Lower lobe of right lung (tissue), 2 donors: Measurements from ENCODE around the gene GRAMD2A. TPM values are rescaled to one million over a fixed set of nuclear protein-coding genes. Genes with fewer than 3 reads are reported as not detected.
A peak's percentile ranks its signal among the peaks of the same experiment; 100 is the strongest.

Source experiments
- ATAC-seq, 2 donors: fragments of 200-7000 bp; cut with Tn5 transposase; one replicate each; pipeline ENCODE4 v1.9.1; 2020 to 2022; ENCODE audit warnings: mild to moderate bottlenecking in 2 of 2, moderate library complexity in 2 of 2
- DNase-seq: peaks from one replicate; pipeline ENCODE4 v3.0.0-alpha.2; 2020
- H3K27ac ChIP-seq: fragments of 200-600 bp; one replicate; pipeline ENCODE4 v1.8.0; 2022
- H3K27me3 ChIP-seq: fragments of 200-600 bp; one replicate; pipeline ENCODE4 v1.8.0; 2022; ENCODE audit warnings: low read depth
- H3K36me3 ChIP-seq: fragments of 200-600 bp; one replicate; pipeline ENCODE4 v1.8.0; 2022; ENCODE audit warnings: mild to moderate bottlenecking
- H3K4me1 ChIP-seq: fragments of 200-600 bp; one replicate; pipeline ENCODE4 v1.8.0; 2022
- H3K4me3 ChIP-seq: fragments of 200-600 bp; one replicate; pipeline ENCODE4 v1.8.0; 2022; ENCODE audit warnings: mild to moderate bottlenecking
- H3K9me3 ChIP-seq: fragments of 200-600 bp; one replicate; pipeline ENCODE4 v1.8.0; 2022
- CTCF ChIP-seq: fragments of 200-600 bp; IDR thresholded peaks from one replicate; pipeline ENCODE4 v1.8.0; 2022; ENCODE audit warnings: antibody characterized with exemption, mild to moderate bottlenecking
- intact Hi-C: fragments of 100-400 bp; cut with DNase I; formaldehyde crosslinking; loops from one replicate; pipeline ENCODE4 v1.11.0; 2022
- total RNA-seq: library from RNA; stranded (reverse); fragmentation: NEBNext Ultra II Directional; extraction: Animal tissue kit (Norgen Biotek cat#: 25700); gene quantifications from one replicate; pipeline ENCODE4 v1.2.1, GENCODE V29; 2021
- donor health status: DM: no; HTN: yes; CAD: no; lungs with severe emphysema.

GRAMD2A gene
- total RNA-seq, 1 donor from 2014 or later: 29.3 TPM

DNA sequence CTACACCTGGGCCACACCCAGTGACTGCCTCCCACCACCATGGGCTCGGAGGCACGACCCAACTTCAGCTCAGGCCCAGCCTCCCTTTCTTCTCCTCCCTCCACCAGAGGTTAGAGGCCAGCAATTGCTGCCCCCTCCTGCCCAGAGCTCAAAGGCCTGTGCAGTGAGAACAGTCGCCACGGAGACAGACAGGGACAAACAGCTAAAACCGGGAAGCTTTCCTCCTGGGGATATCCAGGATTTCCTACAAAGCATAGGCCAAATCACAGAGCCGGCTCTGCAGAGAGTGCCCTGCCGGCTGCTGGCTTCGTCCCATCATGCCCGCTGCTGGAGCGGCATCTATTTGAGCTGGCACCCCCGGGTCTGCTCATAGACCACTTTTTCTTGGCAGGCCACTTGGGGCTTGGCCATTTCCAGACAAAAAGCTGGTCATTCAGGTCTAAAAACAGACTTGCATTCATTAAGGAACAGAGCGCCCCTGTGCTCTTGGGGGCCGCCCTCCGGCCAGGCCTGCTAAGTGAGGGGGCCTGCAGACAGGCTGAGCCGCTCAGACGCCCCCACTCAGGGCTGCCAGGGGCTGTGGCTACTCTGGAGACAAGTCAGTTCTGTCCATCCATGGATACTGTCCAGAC lies 17.5 kb downstream of the GRAMD2A start:
- Histone ChIP-seq H3K27me3 (peaks cover 11% of the 10 kb centered on the region), H3K4me1 (peaks cover 39% of the 10 kb centered on the region), H3K36me3 (no peaks in the 10 kb centered on the region), H3K27ac (peak overlapping the region; percentile 38), H3K4me3 (no peak overlapping the region), H3K9me3 (no peaks in the 10 kb centered on the region)
- ATAC-seq: peak in 1 of 2 donors; percentile 13
- no peak for DNase-seq
- intact Hi-C loops: no loop called here
- no peak for TF ChIP-seq CTCF

GRCh38 chr15:72178976-72179585 lies 18.5 kb downstream of the GRAMD2A start:
- DNase-seq (no peak), ATAC-seq (no peak)
- Histone ChIP-seq H3K27ac (peak overlapping the region; percentile 38), H3K27me3 (peaks cover 6% of the 10 kb centered on the region), H3K36me3 (no peaks in the 10 kb centered on the region), H3K9me3 (no peaks in the 10 kb centered on the region), H3K4me1 (peaks cover 33% of the 10 kb centered on the region), H3K4me3 (no peak overlapping the region)
- intact Hi-C loops: no loop called here
- no peak for TF ChIP-seq CTCF

- Histone ChIP-seq H3K27me3 (no peaks in the 10 kb centered on the region), H3K36me3 (no peaks in the 10 kb centered on the region), H3K9me3 (no peaks in the 10 kb centered on the region), H3K27ac (no peak overlapping the region), H3K4me1 (peaks cover 16% of the 10 kb centered on the region), H3K4me3 (no peak overlapping the region)
- TF ChIP-seq CTCF: no peak
- intact Hi-C loops: no loop called here
- ATAC-seq: no peak
- DNase-seq: no peak
Measured at GRCh38 chr15:72176743-72177142, 20.8 kb downstream of the GRAMD2A start.

GRCh38 chr15:72176159-72176558 lies 21.4 kb downstream of the GRAMD2A start:
- H3K4me1 ChIP-seq: peaks cover 14% of the 10 kb centered on the region
- no peak overlapping the region for H3K4me3 ChIP-seq
- H3K27ac ChIP-seq: no peak overlapping the region
- H3K9me3 ChIP-seq: no peaks in the 10 kb centered on the region
- intact Hi-C loops: no loop called here
- no peaks in the 10 kb centered on the region for H3K27me3 ChIP-seq
- DNase-seq (no peak), ATAC-seq (peak in 1 of 2 donors; percentile 5)
- H3K36me3 ChIP-seq: no peaks in the 10 kb centered on the region
- TF ChIP-seq CTCF: no peak

DNA sequence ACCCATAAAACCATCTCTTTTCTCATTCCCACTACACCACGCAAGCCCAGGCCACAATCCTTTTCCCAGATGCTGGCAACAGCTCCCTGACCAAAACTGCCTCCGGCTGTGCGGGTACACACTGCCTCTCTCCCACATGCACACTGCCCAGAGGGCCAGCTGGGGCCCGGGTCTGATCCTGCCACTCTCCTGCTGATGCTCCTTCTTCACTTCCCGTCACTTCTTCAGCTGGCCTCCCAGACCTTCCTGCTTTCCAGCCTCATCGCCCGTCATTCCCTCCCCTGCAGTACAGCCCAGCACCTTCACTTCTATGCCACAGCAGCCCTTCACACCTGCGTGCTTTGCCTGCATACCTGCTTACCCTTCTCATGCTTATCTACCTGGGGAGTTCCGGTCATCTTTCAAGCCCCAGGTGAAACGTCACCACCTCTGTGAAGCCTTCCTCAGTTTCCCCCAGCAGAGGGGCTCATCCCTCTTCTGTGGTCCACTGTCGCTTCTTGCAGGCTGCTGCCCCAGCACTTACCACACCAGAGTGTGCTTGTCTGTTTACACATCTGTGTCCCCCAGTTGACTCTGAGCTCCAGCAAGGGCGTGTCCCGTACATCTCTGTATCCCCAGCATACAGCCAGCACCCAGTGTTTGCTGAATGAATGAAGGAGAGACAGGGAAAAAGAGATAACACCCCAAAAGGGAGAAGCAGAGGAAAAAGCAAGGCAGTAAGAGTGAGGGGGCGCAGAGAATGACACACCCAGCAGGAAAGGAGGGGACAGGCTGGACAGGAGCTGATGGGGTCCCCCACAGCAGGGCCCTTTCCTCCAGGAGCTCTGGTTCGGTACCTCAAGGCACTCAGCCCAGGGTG lies 22.2 kb downstream of the GRAMD2A start:
- ATAC-seq: no peak
- DNase-seq: no peak
- intact Hi-C loops: no loop called here
- Histone ChIP-seq H3K27me3 (no peaks in the 10 kb centered on the region), H3K9me3 (no peaks in the 10 kb centered on the region), H3K4me3 (no peak overlapping the region), H3K36me3 (no peaks in the 10 kb centered on the region), H3K4me1 (peaks cover 12% of the 10 kb centered on the region), H3K27ac (no peak overlapping the region)
- TF ChIP-seq CTCF: no peak
